IMR-90 (cell line): Measurements from ENCODE around the gene TBXAS1. TPM values are rescaled to one million over a fixed set of nuclear protein-coding genes. Genes with fewer than 3 reads are reported as not detected.

Source experiments
- ATAC-seq: fragments of 200-7000 bp; cut with Tn5 transposase; 2 replicates; pipeline ENCODE4 v1.9.1; 2020; ENCODE audit warnings: low read depth, mild to moderate bottlenecking, moderate library complexity
- BruUV-seq: library from RNA; stranded (reverse); fragments of 400-500 nt; replicated peaks from 2 replicates; lab custom pipeline; 2021; lab: Mats Ljungman, UMichigan
- CTCF ChIA-PET: fragments of 300-600 bp; formaldehyde crosslinking; extraction: SDS; loops from one replicate; lab custom pipeline; 2021; ENCODE audit warnings: antibody characterized with exemption; lab: Yijun Ruan, JAX
- POLR2A ChIA-PET: fragments of 300-600 bp; sonication (Branson Sonifier 250); formaldehyde crosslinking; loops from one replicate; lab custom pipeline; 2022; ENCODE audit warnings: antibody characterized with exemption; ENCODE audit not compliant: unreplicated experiment; lab: Charles Lee
- DNase-seq: peaks from one replicate; pipeline ENCODE4 v3.0.0; 2013
- H2AFZ ChIP-seq: replicated peaks from 2 replicates; pipeline ENCODE3; 2013; ENCODE audit warnings: low read length, mild to moderate bottlenecking; ENCODE audit not compliant: poor library complexity
- H2AK5ac ChIP-seq: 2 replicates; pipeline ENCODE4 v1.6.1; 2013; ENCODE audit warnings: low read depth, low read length, inconsistent platforms
- H2AK9ac ChIP-seq: replicated peaks from 2 replicates; pipeline ENCODE3; 2013; ENCODE audit warnings: mild to moderate bottlenecking, low read depth, low read length, moderate library complexity; ENCODE audit not compliant: poor library complexity
- H2BK120ac ChIP-seq: 2 replicates; pipeline ENCODE4 v1.6.1; 2013; ENCODE audit warnings: low read depth, low read length, inconsistent platforms
- H2BK15ac ChIP-seq: 3 replicates; pipeline ENCODE4 v1.6.1; 2013; ENCODE audit warnings: low read depth, low read length, inconsistent platforms
- H2BK20ac ChIP-seq: 2 replicates; pipeline ENCODE4 v1.6.1; 2013; ENCODE audit warnings: low read depth, mild to moderate bottlenecking, inconsistent platforms, low read length, moderate library complexity
- H2BK5ac ChIP-seq: 2 replicates; pipeline ENCODE4 v1.6.1; 2013; ENCODE audit warnings: mild to moderate bottlenecking, low read depth, low read length, inconsistent platforms; ENCODE audit not compliant: poor library complexity, severe bottlenecking
- H3K14ac ChIP-seq: replicated peaks from 2 replicates; pipeline ENCODE4 v1.6.1; 2013; ENCODE audit warnings: low read depth, low read length, inconsistent platforms
- H3K18ac ChIP-seq: 2 replicates; pipeline ENCODE4 v1.6.1; 2013; ENCODE audit warnings: low read depth, low read length, control low read depth
- H3K23ac ChIP-seq: 2 replicates; pipeline ENCODE4 v1.6.1; 2013; ENCODE audit warnings: low read depth, low read length, inconsistent platforms
- H3K27ac ChIP-seq: 2 replicates; pipeline ENCODE4 v1.5.1; 2013; ENCODE audit warnings: mild to moderate bottlenecking, control low read depth, low read length; ENCODE audit not compliant: insufficient read depth
- H3K27me3 ChIP-seq: 2 replicates; pipeline ENCODE4 v1.6.1; 2013; ENCODE audit warnings: low read length; ENCODE audit not compliant: control insufficient read depth, insufficient read depth
- H3K36me3 ChIP-seq: 2 replicates; pipeline ENCODE4 v1.6.1; 2013; ENCODE audit warnings: low read length, mixed read lengths; ENCODE audit not compliant: control insufficient read depth, insufficient read depth
- H3K4ac ChIP-seq: 2 replicates; pipeline ENCODE4 v1.6.1; 2013; ENCODE audit warnings: low read depth, low read length, inconsistent platforms
- H3K4me1 ChIP-seq: 2 replicates; pipeline ENCODE4 v1.6.1; 2013; ENCODE audit warnings: low read length, mixed read lengths; ENCODE audit not compliant: control insufficient read depth, insufficient read depth
- H3K4me2 ChIP-seq: 2 replicates; pipeline ENCODE4 v1.6.1; 2013; ENCODE audit warnings: low read depth, mild to moderate bottlenecking, control low read depth, low read length, moderate library complexity
- H3K4me3 ChIP-seq: 2 replicates; pipeline ENCODE4 v1.5.1; 2013; ENCODE audit warnings: low read depth, mild to moderate bottlenecking, control low read depth, low read length, moderate library complexity; ENCODE audit not compliant: insufficient read depth
- H3K56ac ChIP-seq: 2 replicates; pipeline ENCODE4 v1.6.1; 2013; ENCODE audit warnings: low read length, inconsistent platforms; ENCODE audit not compliant: insufficient read depth; ENCODE audit errors: extremely low read depth
- H3K79me1 ChIP-seq, 2 experiments: 2 replicates each; pipeline ENCODE4 v1.6.1; 2013; ENCODE audit warnings: low read length in 2 of 2, inconsistent platforms in 1 of 2, low read depth in 1 of 2
- H3K9ac ChIP-seq: 2 replicates; pipeline ENCODE4 v1.6.1; 2013; ENCODE audit warnings: low read depth, low read length, control low read depth
- H3K9me1 ChIP-seq: 2 replicates; pipeline ENCODE4 v1.6.1; 2013; ENCODE audit warnings: low read length, inconsistent platforms; ENCODE audit not compliant: insufficient read depth
- H3K9me3 ChIP-seq: 2 replicates; pipeline ENCODE4 v1.6.1; 2013; ENCODE audit warnings: low read length; ENCODE audit not compliant: control insufficient read depth, insufficient read depth
- H4K20me1 ChIP-seq: 2 replicates; pipeline ENCODE4 v1.6.1; 2013; ENCODE audit warnings: low read length, inconsistent platforms; ENCODE audit not compliant: insufficient read depth
- H4K5ac ChIP-seq: 2 replicates; pipeline ENCODE4 v1.6.1; 2013; ENCODE audit warnings: mild to moderate bottlenecking, low read depth, low read length, control low read depth
- H4K8ac ChIP-seq, 2 experiments: 2 replicates each; pipeline ENCODE4 v1.6.1; 2013; ENCODE audit warnings: low read depth in 2 of 2, low read length in 2 of 2, control low read depth in 1 of 2, inconsistent platforms in 1 of 2
- H4K91ac ChIP-seq: 2 replicates; pipeline ENCODE4 v1.6.1; 2013; ENCODE audit warnings: low read depth, low read length, inconsistent platforms; ENCODE audit not compliant: insufficient read depth
- BHLHE40 ChIP-seq: fragments of 150-350 bp; IDR thresholded peaks from 2 replicates; pipeline ENCODE4 v1.6.1; 2016; ENCODE audit warnings: mild to moderate bottlenecking, low read depth, low read length
- ELK1 ChIP-seq: fragments of 150-350 bp; IDR thresholded peaks from 2 replicates; pipeline ENCODE4 v1.6.1; 2016; ENCODE audit warnings: low read depth, mild to moderate bottlenecking, low read length, moderate library complexity, borderline replicate concordance
- RCOR1 ChIP-seq: IDR thresholded peaks from 2 replicates; pipeline ENCODE4 v1.6.1; 2012; ENCODE audit warnings: mild to moderate bottlenecking, low read length, improper control_type of control experiment; ENCODE audit not compliant: insufficient replicate concordance
- WGBS, 2 experiments: methylation state at CpG; one replicate each; pipeline versions ENCODE4 v1.1.5 to v1.1.7; 2013; ENCODE audit warnings: missing lambda C conversion rate in 2 of 2; ENCODE audit not compliant: insufficient read length in 1 of 2; ENCODE audit errors: extremely low coverage in 2 of 2; 5-methylcytosine and 5-hydroxymethylcytosine counted together
- dilution Hi-C: fragments of 300-500 bp; cut with HindIII; formaldehyde crosslinking; loops from one replicate; pipeline ENCODE4 v1.14.3; 2018; ENCODE audit warnings: low sequenced_read_pairs; ENCODE audit not compliant: unreplicated experiment
- in situ Hi-C: fragments of 300-500 bp; cut with MboI; formaldehyde crosslinking; loops from 3 replicates; pipeline ENCODE4 v1.14.3; 2019; ENCODE audit warnings: low sequenced_read_pairs, inconsistent platforms, mixed read lengths
- intact Hi-C: fragments of 100-400 bp; cut with micrococcal nuclease; formaldehyde crosslinking; loops from 2 replicates; pipeline ENCODE4 v1.10.0; 2022
- polyA plus RNA-seq, 3 experiments: library from polyadenylated mRNA; depleted of rRNA; stranded (reverse); fragments of >200 nt; gene quantifications; 2 replicates each; pipeline ENCODE4 v1.2.3, GENCODE V29; 2012; ENCODE audit warnings: low replicate concordance in 1 of 3
- total RNA-seq: library from RNA; depleted of rRNA; stranded (reverse); fragments of >200 nt; gene quantifications from 2 replicates; pipeline ENCODE4 v1.2.3, GENCODE V29; 2012

TBXAS1 gene
- total and polyA plus RNA-seq, 2 of the 4 experiments (the other 2 are of a cell fraction) = 5.9 to 10.8 TPM

DNA sequence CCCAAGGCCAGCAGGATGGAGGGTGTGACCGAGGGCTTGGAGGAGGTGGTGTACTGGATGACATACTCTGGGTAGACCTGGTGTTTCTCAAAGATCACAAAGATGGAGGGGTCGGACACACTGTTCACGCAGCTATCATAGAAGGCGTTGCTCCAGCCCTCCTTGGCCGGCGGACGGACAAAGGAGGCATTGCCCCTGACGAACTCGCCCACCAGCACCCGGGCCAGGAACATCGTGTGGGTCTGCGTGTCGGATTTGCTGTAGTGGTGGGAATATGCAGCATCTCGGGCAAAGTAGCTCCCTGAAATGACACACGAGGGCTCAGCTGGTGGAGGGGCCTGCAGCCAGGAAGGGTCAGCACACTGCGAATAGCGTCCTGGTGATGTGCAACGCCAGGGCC, 195.5 kb downstream of the TBXAS1 start:
- intact Hi-C loops (no loop called here), in situ Hi-C loops (no loop called here), dilution Hi-C loops (no loop called here)
- Histone ChIP-seq H3K4ac (no peak overlapping the region), H3K36me3 (peaks cover 14% of the 10 kb centered on the region), H4K20me1 (no peaks in the 10 kb centered on the region), H3K9me1 (peaks cover 12% of the 10 kb centered on the region), H3K27me3 (no peaks in the 10 kb centered on the region), H3K23ac (no peak overlapping the region), H3K18ac (no peak overlapping the region), H3K79me1 (no peaks in the 10 kb centered on the region), H2BK20ac (no peak overlapping the region), H4K91ac (no peak overlapping the region), H3K9me3 (no peaks in the 10 kb centered on the region), H3K4me2 (no peak overlapping the region), H3K4me1 (no peaks in the 10 kb centered on the region), H3K14ac (no peak overlapping the region), H2BK5ac (no peak overlapping the region), H4K8ac (no peak overlapping the region), H3K56ac (no peak overlapping the region), H2AK9ac (no peak overlapping the region), H2AFZ (no peak overlapping the region), H3K4me3 (no peak overlapping the region), H4K5ac (no peak overlapping the region), H3K9ac (no peak overlapping the region), H2BK15ac (no peak overlapping the region), H2AK5ac (no peak overlapping the region), H3K27ac (no peak overlapping the region), H2BK120ac (no peak overlapping the region)
- TF ChIP-seq RCOR1 (no peak), BHLHE40 (no peak), ELK1 (no peak)
- 93% methylated on average over 12 of the region's 18 CpGs; no CpG with 5 or more reads in 1 of the 2 experiments for WGBS, 2 experiments
- no peak for ATAC-seq
- no TSS peak for BruUV-seq
- ChIA-PET CTCF (no interaction called here), POLR2A (no interaction called here)
- DNase-seq = no peak
